Activated CD4-positive, alpha-beta T cell treated with anti-CD3 and anti-CD28 coated beads for 1 hour (primary cell): ENCODE results near the gene KMT2B.
"Not testable (repeated sequence)": the region's sequence is repeated elsewhere in the genome, so short reads cannot be mapped to it uniquely, and the experiment has no call there.

Experiments
- DNase-seq: peaks from one replicate; pipeline ENCODE4 v3.0.0-alpha.2; 2020

KMT2B gene

DNA sequence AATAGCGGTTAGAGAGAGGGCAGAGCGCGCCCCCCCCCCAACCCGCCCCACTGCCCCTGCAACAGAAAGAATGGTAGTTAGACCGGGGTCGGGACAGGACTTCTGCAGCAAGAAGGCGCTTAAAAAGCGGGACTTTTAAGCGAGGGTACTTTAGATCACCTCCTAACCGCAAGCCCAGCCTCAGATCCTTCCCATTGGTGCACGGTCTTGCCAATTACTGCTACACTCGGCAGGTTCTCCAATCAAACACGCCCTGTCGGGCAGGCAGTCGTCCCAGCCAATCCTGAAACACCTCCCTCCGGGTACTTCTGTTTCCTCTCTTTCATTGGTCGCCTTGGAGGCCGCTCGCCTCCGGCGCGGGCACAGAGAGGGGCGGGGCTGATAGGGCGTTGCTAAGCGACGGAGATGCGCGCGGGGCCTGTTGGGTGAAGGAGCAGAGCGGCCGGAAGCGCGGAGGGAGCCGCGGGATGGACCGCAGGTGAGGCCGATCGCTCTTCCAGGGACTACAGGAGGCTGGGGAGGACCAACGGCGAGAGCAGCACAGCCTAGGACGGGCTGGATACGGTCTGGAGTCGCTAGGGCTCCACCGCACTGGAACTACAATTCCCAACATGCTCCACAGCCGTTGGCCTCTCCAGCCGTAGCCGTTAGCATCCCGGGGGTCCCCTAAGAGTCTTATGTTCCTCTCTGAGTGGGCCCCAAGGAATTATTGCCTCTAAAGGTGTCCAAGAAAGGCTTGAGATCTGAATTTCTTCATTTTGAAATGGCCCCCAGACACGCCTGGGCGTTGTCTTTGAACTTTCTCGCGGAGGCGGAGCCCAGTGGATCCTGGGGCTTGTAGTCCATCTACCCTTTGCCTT, 40.2 kb downstream of the KMT2B start, which contains the start of gene PROSER3:
Gene PROSER3, plus strand, starts transcription at position 428 of the 860 bp plus-strand sequence. Its CDS starts 40 bp downstream, at position 468.
- peak; percentile 97 for DNase-seq

DNA sequence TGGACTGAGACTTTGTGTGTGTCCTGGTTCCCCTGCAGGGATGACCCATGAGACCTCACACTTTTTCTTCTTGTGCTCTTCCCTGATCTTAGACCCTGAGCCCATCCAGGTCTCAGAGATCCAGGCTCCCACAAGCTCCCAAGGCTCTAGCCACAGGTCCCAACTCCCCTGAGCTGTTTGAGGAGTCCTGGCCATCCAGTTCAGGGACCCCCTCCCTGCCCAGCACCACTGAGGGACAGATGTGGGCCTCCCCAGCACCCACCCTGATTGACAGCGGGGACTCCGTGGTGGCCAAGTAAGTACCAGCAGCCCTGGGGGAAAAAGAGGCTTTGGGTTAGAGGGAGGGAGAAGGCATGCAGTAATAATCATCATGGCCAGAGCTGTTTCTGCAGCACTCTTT, 41.9 kb downstream of the KMT2B start:
- no peak for DNase-seq

DNA sequence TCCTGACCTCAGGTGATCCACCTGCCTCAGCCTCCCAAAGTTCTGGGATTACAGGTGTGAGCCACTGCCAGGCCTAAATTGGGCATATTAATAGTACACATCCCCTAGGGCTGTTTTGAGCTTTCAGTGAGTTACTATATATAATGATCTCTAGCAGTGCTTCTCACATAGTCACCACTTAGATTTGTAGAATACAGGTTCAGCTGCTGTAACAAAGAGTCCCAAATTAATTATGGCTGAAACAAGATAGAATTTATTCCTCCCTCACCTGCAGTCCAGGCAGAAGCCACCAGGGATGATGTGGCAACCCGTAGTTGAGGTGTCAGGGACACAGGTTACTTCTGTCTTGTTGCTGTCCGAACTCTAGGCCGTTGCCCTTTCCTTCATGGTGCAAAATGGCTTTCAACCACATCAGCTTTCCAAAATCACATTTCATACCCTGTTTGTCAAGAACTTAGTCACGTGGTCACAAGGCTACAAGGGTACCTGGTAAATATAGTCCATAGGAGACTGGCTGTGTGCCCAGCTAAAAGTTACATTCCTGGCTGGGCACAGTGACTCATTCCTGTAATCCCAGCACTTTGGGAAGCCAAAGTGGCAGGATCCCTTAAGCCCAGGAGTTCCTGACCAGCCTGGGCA, 43.0 kb downstream of the KMT2B start:
- DNase-seq, result no peak

DNA sequence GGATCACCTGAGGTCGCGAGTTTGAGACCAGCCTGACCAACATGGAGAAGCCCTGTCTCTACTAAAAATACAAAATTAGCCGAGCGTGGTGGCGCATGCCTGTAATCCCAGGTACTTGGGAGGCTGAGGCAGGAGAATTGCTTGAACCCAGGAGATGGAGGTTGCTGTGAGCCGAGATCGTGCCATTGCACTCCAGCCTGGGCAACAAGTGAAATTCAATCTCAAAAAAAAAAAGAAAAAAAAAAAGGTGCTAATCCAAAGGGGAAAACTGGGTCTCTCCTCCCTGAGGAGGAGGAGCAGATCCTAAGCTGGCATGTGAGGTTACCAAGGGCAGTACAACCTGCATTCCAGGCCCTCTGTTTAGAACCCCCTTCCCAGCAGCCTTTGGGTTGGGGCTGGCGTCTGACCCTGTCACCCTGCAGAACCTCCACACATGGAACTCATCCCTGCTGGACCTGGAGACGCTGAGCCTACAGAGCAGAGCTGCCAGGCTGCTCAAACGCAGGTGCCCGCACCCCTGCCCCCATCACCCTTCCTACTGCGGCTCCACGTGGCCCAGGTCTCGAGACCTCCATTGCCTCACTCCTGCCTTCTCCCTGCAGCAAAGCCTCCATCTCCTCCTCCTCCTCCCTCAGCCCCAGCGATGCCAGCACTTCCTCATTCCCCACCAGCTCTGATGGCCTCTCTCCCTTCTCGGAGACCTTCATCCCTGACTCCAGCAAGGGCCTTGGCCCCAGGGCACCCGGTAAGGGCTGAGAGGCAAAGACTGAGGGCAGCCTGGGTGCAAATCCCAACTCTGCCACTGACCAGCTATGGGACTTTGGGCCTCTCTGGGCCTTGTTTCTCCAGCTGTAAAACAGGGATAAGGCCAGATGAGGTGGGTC, 46.9 kb downstream of the KMT2B start:
- DNase-seq, result no peak

DNA sequence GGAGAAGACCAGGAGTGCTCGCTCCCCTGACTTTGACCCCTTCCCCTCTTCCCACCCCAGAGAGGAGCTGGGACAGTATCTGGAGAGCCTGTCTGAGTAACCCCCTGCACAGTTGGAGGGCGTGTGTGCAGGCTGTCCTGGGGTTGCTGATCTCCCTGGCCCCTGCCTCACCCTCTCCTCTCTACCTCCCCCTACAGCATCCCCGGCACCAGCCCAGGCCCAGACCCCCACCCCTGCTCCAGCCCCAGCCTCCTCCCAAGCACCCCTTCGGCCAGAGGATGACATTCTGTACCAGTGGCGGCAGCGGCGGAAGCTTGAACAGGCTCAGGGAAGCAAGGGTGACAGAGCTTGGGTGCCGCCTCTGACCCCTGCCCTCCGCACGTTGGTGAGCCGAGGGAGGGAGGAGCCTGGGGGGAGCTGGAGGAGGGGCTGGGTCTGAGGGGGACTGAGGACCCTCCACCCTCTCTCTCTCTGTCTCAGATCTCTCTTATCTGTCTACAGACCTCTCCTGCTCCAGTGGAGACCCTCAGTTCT, 48.8 kb downstream of the KMT2B start:
- DNase-seq, result no peak

DNA sequence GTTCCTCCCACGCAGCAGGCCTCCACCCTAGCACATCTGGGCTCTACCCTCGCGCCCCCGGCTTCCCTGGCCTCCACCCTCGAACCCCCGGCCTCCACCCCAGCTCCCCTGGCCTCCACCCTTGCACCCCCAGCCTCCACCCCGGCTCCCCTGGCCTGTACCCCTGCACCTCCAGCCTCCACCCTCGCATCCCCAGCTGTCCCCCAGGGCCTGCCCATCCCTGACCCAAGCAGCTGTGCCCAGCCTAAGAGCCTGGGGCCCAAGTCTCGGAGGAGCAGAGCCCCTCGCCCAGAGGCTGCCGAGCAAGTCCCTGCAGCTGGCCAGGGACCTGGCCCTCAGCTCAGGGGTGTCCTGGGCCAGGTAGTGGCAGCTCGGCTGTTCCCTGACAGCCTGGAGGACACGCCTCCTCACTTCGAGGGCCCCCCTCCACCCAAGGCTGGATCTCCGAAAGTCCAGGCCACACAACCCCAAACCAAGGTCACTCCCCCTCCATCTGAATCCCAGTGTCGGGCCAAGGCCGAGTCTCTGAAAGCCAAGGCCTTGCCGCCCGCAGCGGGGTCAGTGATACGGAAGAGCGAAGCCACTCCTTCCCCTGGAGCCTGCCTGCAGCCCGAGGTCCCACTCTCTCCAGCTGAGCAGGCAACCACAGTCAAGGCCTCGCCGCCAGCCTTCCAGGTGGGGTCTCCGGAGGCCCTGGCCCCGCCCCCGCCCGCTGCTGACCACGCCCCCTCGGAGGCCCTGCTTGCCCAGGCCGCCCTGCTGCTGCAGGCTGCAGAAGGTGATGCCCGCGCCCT, 49.7 kb downstream of the KMT2B start:
- DNase-seq, result no peak

DNA sequence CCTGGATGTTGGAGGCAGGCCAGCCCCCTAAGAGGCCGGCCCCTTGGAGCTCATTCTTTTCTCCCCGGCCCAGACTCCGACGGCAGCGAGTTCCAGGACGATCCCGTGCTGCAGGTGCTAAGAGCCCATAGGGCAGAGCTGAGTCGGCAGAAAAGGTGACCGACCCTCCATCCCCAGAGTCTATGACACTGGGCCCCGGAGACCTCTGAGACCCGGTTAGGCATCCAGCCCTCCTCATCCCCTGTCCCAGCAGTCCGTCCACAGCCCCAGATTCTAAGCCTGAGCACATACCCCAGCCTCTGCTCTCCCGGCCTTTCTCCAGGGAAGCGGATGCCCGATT, 50.2 kb downstream of the KMT2B start:
- DNase-seq, result no peak

DNA sequence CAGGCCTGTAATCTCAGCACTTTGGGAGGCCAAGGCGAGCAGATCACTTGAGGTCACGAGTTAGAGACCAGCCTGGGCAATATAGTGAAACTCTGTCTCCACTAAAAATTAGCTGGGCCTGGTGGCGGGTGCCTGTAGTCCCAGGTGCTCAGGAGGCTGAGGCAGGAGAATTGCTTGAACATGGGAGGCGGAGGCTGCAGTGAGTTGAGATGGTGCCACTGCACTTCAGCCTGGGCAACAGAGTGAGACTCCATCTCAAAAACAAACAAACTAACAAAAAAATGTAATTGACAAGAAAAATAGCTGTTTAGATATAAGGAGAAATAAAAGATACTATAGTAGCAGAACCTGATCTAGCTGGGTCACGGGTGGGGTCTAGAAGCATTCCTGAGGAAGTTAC, 54.6 kb downstream of the KMT2B start:
- not testable (repeated sequence) for DNase-seq

DNA sequence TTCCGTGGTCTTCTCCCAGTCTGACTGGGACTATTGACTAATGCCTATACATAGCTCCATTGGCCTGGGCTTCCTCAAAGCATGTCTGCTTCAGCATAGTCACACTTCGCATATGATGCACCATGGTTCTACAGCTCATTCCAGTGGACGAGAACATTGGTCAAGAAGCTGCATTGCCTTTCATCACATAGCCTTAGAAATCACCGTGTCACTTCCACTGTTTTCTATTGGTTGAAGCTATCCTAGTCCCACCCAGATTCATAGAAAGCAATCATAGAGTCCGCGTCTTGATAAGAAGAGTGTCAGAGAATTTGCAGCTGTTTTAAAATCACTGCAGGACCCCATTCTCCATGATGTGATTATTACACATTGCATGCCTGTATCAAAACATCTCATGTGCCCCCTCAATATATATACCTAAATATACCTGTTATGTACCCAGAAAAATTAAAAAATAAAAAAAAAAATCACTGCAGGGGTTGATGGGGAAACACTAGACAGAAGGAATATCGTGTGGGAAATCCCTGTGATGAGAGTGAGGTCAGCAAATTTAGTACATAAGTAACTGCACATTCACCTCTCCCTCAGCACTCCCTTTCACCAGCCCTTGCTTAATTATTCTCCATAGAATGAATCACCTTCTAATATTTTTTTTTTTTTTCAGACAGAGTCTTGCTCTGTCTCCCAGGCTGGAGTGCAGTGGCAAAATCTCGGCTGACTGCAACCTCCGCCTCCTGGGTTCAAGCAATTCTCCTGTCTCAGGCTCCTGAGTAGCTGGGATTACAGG, 55.4 kb downstream of the KMT2B start:
- DNase-seq, result no peak

DNA sequence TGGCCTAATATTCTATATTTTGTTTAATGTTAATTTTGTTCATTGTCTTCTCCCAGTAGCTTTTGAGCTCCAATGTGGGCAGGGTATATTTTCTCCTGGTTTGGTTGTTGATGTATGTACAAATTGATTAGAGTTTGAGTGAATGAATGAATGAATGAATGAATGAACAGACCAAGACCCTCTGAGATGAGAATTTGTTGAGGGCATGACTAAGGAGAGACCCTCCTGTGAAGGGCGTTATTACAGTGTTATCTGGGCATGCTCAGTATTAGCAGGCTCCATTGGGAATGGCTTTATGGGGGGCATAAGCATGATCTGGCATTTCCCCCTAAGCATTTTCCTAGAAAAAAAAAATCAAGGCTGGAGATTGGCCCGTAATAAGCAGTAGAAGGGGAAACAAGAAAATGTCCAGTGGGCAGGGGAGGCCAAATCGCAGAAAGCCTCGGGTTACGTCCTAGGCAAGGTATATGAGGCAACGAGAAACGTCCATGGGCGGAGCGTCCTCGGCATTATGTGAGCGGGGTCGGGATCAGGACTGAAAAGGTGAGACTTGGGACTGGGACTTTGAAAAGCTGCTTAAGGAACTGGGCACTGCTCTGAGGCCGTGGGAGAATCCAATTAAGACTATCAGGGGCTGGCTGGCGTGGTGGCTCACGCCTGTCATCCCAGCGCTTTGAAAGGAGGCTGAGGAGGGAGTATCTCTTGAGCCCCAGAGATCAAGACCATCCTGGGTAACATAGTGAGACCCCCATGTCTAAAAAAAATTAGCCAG, 56.7 kb downstream of the KMT2B start:
- DNase-seq, result no peak

DNA sequence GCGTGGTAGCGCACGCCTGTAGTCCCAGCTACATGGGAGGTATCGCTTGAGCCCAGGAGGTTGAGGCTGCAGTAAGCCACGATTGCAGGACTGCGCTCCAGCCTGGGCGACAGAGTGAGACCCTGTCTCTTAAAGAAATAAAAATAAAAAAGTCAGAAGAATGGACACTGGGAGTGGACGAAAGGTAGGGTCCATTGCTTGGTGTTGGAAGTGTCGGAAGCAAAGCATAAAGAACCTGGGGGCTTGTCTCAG, 57.2 kb downstream of the KMT2B start:
- DNase-seq, result no peak

DNA sequence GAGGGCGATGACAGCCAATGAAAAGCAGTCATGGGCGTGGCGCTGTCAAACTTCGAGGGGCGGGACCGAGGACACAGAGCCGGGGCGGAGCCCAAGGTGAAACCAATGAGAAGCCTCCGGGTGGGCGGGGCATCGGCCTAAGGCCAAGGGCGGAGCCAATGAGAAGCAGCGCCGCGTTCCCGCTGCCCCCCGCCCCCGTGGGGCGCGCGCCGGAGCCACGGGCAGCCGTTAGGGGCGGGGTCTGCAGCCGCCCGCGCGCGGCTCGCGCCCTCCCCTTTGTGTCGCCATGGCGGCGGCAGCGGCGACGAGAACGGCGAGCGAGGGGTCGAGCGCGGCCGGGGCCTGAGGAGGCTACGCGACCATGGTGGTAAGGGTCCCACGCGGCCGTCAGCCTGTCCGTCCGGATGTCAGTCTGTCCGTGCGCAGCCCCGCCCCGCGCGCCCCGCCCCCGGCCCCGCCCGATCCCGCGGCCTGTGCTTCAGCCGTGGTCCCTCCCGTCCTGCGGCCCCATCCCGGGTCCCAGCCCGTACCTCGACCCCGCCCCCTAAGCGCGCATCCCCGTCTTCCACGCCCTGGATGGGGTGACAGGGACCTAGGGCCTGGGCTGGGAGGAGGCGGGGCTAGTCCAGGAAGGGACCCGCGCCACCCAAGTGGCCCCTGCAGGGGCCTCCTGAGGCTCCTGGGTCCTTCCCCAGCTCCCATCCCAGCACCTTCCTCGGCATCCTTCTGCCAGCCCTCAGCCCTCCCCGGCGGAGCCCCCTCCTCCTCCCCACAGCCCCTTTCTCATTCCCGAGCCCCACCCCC, 57.7 kb downstream of the KMT2B start, which contains the start of gene ARHGAP33:
Gene ARHGAP33, plus strand, starts transcription at position 267 of the 804 bp plus-strand sequence. Its CDS starts 95 bp downstream, at position 362.
- peak; percentile 97 for DNase-seq

DNA sequence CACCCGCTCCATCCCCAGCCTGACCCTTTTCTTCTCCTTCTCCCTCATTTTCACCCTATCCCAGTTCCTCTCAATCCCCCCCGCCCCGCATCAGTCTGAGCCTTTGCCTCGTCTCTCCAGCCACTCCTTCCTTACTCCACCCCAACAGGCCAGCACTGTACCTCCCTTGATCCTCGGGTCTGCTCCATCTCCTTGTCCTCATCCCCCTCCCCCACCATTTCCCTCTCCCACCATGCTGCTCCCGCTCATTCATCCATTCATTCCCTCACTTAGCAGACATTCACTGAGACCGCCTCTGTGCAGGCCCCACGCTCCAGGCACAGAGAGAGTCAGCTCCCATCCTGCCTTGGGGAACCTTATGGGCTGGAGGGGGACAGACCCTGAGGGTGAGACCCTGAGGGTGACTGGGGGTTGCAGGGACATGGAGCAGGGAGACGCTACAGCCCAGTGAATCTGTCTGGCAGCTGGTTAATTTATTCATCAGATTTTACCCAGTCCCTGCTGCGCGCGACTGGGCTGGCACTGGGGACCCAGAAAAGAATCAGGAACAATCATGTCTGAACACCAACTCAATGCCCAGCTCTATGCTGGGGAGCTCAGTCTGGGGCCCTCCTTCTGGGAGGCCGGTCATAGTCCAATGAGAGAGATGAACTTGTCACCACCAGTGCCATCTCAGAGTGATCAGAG, 58.4 kb downstream of the KMT2B start:
- DNase-seq, result no peak

DNA sequence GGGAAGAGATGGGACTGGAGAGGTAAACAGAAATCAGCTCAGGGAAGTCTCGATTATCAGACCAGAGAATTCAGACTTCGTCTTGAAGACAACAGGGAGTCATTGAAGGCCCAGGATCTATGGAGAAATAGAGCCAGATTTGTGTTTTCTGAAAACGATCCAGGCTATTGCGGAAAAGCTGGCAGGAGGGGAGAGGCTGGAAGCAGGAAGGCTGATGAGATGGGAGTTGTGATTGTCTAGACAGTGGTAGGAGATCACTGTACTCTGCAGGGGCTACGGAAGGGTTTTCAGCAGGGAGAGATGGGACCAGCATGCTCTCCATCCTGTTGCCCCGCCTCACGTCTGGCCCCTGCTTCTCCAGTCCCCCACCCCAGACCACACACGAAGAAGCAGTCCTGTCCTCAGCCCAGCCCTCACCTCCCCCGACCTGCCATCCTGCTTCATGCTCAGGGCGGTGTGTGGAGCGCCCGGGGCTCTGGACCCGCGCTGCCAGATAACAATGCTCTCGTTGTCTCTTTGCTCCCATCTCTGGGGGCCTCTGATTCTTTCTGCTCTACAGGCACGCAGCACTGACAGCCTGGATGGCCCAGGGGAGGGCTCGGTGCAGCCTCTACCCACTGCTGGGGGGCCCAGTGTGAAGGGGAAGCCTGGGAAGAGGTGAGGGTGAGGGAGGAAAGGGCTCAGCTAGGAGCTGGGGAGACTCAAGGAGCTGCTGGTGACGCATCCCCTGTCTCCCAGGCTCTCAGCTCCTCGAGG, 59.5 kb downstream of the KMT2B start:
- no peak for DNase-seq

DNA sequence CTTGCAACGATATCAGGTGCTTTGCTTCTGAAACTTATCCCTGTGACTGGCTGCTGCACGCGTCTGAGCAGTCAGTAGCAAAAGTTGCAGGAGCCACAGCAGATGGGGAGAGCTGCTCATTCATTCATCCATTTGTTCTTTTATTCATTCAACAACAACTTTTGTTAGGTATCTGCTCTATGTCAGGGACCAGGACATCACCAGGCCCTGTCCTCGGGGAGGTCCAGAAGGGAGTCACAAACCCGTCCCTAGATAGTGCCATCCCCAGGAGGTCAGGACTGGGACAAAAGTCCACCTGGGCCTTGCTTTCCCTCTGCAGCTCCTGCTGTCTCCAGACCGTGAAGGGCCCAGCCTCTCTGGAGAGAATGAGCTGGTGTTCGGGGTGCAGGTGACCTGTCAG, 60.2 kb downstream of the KMT2B start:
- DNase-seq, result no peak

DNA sequence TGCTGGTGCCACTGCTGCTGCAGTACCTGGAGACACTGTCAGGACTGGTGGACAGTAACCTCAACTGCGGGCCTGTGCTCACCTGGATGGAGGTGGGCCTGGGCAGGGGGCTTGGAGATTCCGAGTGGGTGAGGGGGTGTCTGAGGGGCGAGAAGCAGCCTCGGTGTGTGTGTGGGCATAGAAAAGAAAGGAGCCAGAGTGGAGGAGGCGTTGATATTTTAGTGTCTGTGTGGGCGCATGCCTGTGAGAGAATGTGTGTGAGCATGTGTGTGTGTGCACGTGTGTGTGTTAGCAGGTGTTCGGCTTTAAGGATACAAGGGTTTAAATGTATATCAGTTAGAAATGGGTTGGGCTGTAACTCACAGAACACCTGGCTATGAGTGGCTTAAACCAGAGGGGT, 61.2 kb downstream of the KMT2B start:
- no peak for DNase-seq

DNA sequence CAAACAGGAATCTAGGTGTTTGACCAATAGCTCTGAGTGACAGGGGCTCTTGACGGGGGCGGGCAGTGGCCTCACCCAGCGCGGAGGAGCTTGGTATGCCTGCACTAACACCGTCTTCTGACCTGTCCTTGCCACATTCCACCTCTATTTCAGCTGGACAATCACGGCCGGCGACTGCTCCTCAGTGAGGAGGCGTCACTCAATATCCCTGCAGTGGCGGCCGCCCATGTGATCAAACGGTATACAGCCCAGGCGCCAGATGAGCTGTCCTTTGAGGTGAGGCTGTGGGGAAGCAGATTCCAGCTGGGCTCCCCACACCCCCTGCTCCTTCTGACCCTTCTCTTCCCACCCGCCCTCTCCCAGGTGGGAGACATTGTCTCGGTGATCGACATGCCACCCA, 62.3 kb downstream of the KMT2B start:
- DNase-seq, result no peak

DNA sequence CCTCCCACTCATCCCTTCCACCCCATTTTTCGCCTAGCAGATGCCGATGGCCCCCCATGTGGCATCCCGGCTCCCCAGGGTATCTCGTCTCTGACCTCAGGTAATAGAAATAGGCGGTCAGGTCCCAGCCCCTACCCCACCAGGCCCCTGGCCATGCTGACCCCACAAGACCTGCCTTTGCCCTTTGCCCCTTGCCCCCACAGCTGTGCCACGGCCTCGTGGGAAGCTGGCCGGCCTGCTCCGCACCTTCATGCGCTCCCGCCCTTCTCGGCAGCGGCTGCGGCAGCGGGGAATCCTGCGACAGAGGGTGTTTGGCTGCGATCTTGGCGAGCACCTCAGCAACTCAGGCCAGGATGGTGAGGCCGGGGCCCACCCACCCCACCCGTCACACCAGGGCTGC, 62.9 kb downstream of the KMT2B start:
- no peak for DNase-seq

DNA sequence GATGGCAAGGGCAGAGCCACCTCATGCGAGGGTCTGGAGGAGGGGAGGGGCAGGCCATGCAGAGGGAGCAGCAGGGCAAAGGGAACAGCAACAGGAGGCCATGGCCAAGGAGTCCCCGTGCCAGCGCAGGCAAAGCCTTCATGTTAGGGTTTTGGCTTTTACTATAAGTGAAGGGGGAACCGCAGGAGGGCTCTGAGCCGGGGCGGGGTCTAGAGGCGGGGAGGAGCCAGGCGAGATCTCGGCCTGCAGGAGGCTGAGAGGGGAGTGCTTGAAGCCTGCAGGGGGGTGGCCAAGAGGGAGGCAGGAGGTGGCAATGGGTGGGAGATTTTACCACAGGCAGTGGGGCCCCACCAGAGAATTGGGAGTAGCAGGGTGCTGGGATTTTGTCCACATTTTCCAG, 63.8 kb downstream of the KMT2B start:
- DNase-seq, result no peak
